ENCODE data around the gene COL11A2. TPM values are rescaled to one million over a fixed set of nuclear protein-coding genes. Genes with fewer than 3 reads are reported as not detected.

COL11A2 gene
- polyA plus RNA-seq (9.8 and 20.2 TPM in 2 replicates), polyA minus RNA-seq (2.0 and 2.7 TPM in 2 replicates)

- Histone ChIP-seq H3K79me2 (replicated peaks; ENCODE audit: insufficient read depth, low read length) (no peaks in the 10 kb centered on the region), H3K9ac (ENCODE audit: low read length) (no peak within 1 kb of the TSS), H3K4me3 (ENCODE audit: low read length) (no peak within 1 kb of the TSS), H3K9me3 (ENCODE audit: low read length) (no peaks in the 10 kb centered on the region), H3K27me3 (ENCODE audit: insufficient read depth, low read depth, low read length) (peaks cover 17% of the 10 kb centered on the region), H3K27ac (ENCODE audit: low read length) (no peak within 1 kb of the TSS), H4K20me1 (ENCODE audit: insufficient read depth) (no peaks in the 10 kb centered on the region), H2AFZ (ENCODE audit: low read depth, low read length) (no peak within 1 kb of the TSS), H3K4me2 (ENCODE audit: low read length) (no peak within 1 kb of the TSS), H3K36me3 (ENCODE audit: insufficient read depth, low read length) (peaks cover 8% of the 10 kb centered on the region), H3F3A (ENCODE audit: insufficient read depth, low read length, poor library complexity, severe bottlenecking) (no peaks in the 10 kb centered on the region), H3K9me2 (ENCODE audit: insufficient read depth, low read length) (no peaks in the 10 kb centered on the region)
- TF ChIP-seq REST (IDR thresholded peaks at IDR 0.05; ENCODE audit: borderline replicate concordance) (no peak), TAF1 (IDR thresholded peaks at IDR 0.05; ENCODE audit: low read depth) (no peak), SMC3 (conservative IDR thresholded peaks at IDR 0.05; ENCODE audit: poor library complexity) (no peak), EZH2 (IDR thresholded peaks at IDR 0.05; ENCODE audit: borderline replicate concordance, insufficient read depth, low read length, poor library complexity, severe bottlenecking) (no peak), CTCF (IDR thresholded peaks at IDR 0.05; ENCODE audit: poor library complexity, severe bottlenecking) (no peak), POLR2AphosphoS5 (IDR thresholded peaks at IDR 0.05) (no peak), EP300 (conservative IDR thresholded peaks at IDR 0.05; ENCODE audit: poor library complexity, severe bottlenecking) (no peak)
Observed at GRCh38 chr6:33192105-33192646, at the start of gene COL11A2. Gene COL11A2 (minus strand): TSS chr6:33192467. CDS start chr6:33192240, 227 bp downstream.

GRCh38 chr6:33241968-33242367 is 49.7 kb upstream of the COL11A2 start:
- Histone ChIP-seq H3K9ac (ENCODE audit: low read length) (no peak overlapping the region), H3K79me2 (replicated peaks; ENCODE audit: insufficient read depth, low read length) (no peaks in the 10 kb centered on the region), H3K4me3 (ENCODE audit: low read length) (no peak overlapping the region), H2AFZ (ENCODE audit: low read depth, low read length) (no peak overlapping the region), H3K36me3 (ENCODE audit: insufficient read depth, low read length) (no peaks in the 10 kb centered on the region), H3K4me2 (ENCODE audit: low read length) (no peak overlapping the region), H3F3A (ENCODE audit: insufficient read depth, low read length, poor library complexity, severe bottlenecking) (no peaks in the 10 kb centered on the region), H3K9me2 (ENCODE audit: insufficient read depth, low read length) (no peaks in the 10 kb centered on the region), H3K27me3 (ENCODE audit: insufficient read depth, low read depth, low read length) (no peaks in the 10 kb centered on the region), H3K27ac (ENCODE audit: low read length) (no peak overlapping the region), H4K20me1 (ENCODE audit: insufficient read depth) (no peaks in the 10 kb centered on the region), H3K9me3 (ENCODE audit: low read length) (no peaks in the 10 kb centered on the region)
- no peak for TF ChIP-seq EP300 (conservative IDR thresholded peaks at IDR 0.05; ENCODE audit: poor library complexity, severe bottlenecking)
- TF ChIP-seq TAF1 (IDR thresholded peaks at IDR 0.05; ENCODE audit: low read depth): no peak
- TF ChIP-seq SMC3 (conservative IDR thresholded peaks at IDR 0.05; ENCODE audit: poor library complexity): no peak

- TF ChIP-seq EZH2 (IDR thresholded peaks at IDR 0.05; ENCODE audit: borderline replicate concordance, insufficient read depth, low read length, poor library complexity, severe bottlenecking) (no peak), TAF1 (IDR thresholded peaks at IDR 0.05; ENCODE audit: low read depth) (no peak), EP300 (conservative IDR thresholded peaks at IDR 0.05; ENCODE audit: poor library complexity, severe bottlenecking) (no peak)
- Histone ChIP-seq H4K20me1 (ENCODE audit: insufficient read depth) (no peaks in the 10 kb centered on the region), H2AFZ (ENCODE audit: low read depth, low read length) (no peak overlapping the region), H3K9me2 (ENCODE audit: insufficient read depth, low read length) (no peaks in the 10 kb centered on the region), H3K4me2 (ENCODE audit: low read length) (no peak overlapping the region), H3K27me3 (ENCODE audit: insufficient read depth, low read depth, low read length) (no peaks in the 10 kb centered on the region), H3K4me3 (ENCODE audit: low read length) (no peak overlapping the region), H3K9me3 (ENCODE audit: low read length) (no peaks in the 10 kb centered on the region), H3K79me2 (replicated peaks; ENCODE audit: insufficient read depth, low read length) (no peaks in the 10 kb centered on the region), H3K36me3 (ENCODE audit: insufficient read depth, low read length) (no peaks in the 10 kb centered on the region), H3K27ac (ENCODE audit: low read length) (no peak overlapping the region), H3F3A (ENCODE audit: insufficient read depth, low read length, poor library complexity, severe bottlenecking) (no peaks in the 10 kb centered on the region), H3K9ac (ENCODE audit: low read length) (no peak overlapping the region)
Observed at GRCh38 chr6:33237741-33238140, 45.5 kb upstream of the COL11A2 start.
